Measurements from ENCODE around the gene SIDT1.
"Not testable (repeated sequence)": the region's sequence is repeated elsewhere in the genome, so short reads cannot be mapped to it uniquely, and the experiment has no call there.

GRCh38 chr3:113636034-113636433, 103.7 kb downstream of the SIDT1 start:
- not testable (repeated sequence) for TF ChIP-seq CTCF (IDR thresholded peaks at IDR 0.05); EZH2 (IDR thresholded peaks at IDR 0.05; ENCODE audit: borderline replicate concordance, insufficient read depth, low read depth, low read length, poor library complexity, severe bottlenecking)
